ENCODE measurements around the gene CARM1.
"Not testable (repeated sequence)": the region's sequence is repeated elsewhere in the genome, so short reads cannot be mapped to it uniquely, and the experiment has no call there.

CARM1 gene

GRCh38 chr19:10868872-10869547, 2.3 kb upstream of the CARM1 start:
- Histone ChIP-seq H3K36me3 (ENCODE audit: insufficient read depth, low read length) (no peaks in the 10 kb centered on the region), H3K27ac (ENCODE audit: low read depth, low read length) (no peak overlapping the region), H3K4me1 (ENCODE audit: insufficient read depth, low read length) (peaks cover 15% of the 10 kb centered on the region), H3K4me3 (ENCODE audit: low read depth in 1 of 2, low read length in 2 of 2) (no peak overlapping the region), H3K9ac (ENCODE audit: low read length) (no peak overlapping the region), H3K27me3 (ENCODE audit: control insufficient read depth in 1 of 2, insufficient read depth in 2 of 2, low read length in 2 of 2) (no peaks in the 10 kb centered on the region), H3K9me3 (ENCODE audit: low read length) (no peaks in the 10 kb centered on the region)

- not testable (repeated sequence) for H3K9ac ChIP-seq (ENCODE audit: low read length); H3K27ac ChIP-seq (ENCODE audit: low read depth, low read length); H3K9me3 ChIP-seq (ENCODE audit: low read length); H3K4me3 ChIP-seq (ENCODE audit: low read depth in 1 of 2, low read length in 2 of 2); H3K36me3 ChIP-seq (ENCODE audit: insufficient read depth, low read length); H3K27me3 ChIP-seq (ENCODE audit: control insufficient read depth in 1 of 2, insufficient read depth in 2 of 2, low read length in 2 of 2); H3K4me1 ChIP-seq (ENCODE audit: insufficient read depth, low read length)
Observed at GRCh38 chr19:10869872-10870311, 1.5 kb upstream of the CARM1 start.

GRCh38 chr19:10870501-10870954, 825 bp upstream of the CARM1 start:
- no peak overlapping the region for H3K9ac ChIP-seq (ENCODE audit: low read length)
- peak overlapping the region; percentile 54 to 59 for H3K4me3 ChIP-seq (ENCODE audit: low read depth in 1 of 2, low read length in 2 of 2)
- no peaks in the 10 kb centered on the region for H3K27me3 ChIP-seq (ENCODE audit: control insufficient read depth in 1 of 2, insufficient read depth in 2 of 2, low read length in 2 of 2)
- H3K9me3 ChIP-seq (ENCODE audit: low read length), result no peaks in the 10 kb centered on the region
- peak overlapping the region; percentile 86 for H3K27ac ChIP-seq (ENCODE audit: low read depth, low read length)
- H3K4me1 ChIP-seq (ENCODE audit: insufficient read depth, low read length), result peaks cover 10% of the 10 kb centered on the region
- no peaks in the 10 kb centered on the region for H3K36me3 ChIP-seq (ENCODE audit: insufficient read depth, low read length)

GRCh38 chr19:10871711-10872545, 575 bp downstream of the CARM1 start:
- Histone ChIP-seq H3K4me1 (ENCODE audit: insufficient read depth, low read length) (peaks cover 22% of the 10 kb centered on the region), H3K27ac (ENCODE audit: low read depth, low read length) (peak overlapping the region; percentile 78), H3K9ac (ENCODE audit: low read length) (peak overlapping the region; percentile 71), H3K36me3 (ENCODE audit: insufficient read depth, low read length) (no peaks in the 10 kb centered on the region), H3K27me3 (ENCODE audit: control insufficient read depth in 1 of 2, insufficient read depth in 2 of 2, low read length in 2 of 2) (no peaks in the 10 kb centered on the region), H3K4me3 (ENCODE audit: low read depth in 1 of 2, low read length in 2 of 2) (peak overlapping the region; percentile 66 to 84), H3K9me3 (ENCODE audit: low read length) (no peaks in the 10 kb centered on the region)

DNA sequence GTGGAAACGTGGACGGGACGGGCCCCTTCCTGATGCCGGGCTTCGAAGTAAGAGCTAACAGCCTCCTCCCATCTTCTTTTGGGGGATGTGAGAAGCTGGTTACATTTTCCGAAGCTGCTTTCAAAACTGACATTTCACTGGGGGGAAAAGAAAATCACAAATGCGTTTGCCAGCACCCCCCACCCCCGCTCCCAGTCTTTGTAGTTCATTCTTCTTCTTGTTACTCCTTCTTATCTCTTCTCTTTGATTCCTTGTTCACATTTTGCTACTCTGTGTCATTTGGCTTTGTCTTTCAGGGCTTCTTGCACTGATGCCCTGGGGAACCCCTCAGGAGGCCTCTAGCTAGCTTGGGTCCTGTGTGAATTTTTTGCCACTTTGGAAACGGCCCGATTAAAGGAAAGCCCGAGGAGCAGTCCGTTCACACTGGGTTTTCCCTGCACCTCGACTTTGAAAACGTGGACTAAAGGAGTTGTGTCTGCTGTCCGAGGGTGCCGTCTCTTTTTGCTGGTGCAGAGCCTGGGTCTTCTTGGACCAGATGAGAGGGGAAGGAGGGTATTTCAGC, 1.3 kb downstream of the CARM1 start:
- peak overlapping the region; percentile 78 for H3K27ac ChIP-seq (ENCODE audit: low read depth, low read length)
- peaks cover 23% of the 10 kb centered on the region for H3K4me1 ChIP-seq (ENCODE audit: insufficient read depth, low read length)

GRCh38 chr19:10874024-10874423, 2.7 kb downstream of the CARM1 start:
- H3K9ac ChIP-seq (ENCODE audit: low read length), result no peak overlapping the region
- peaks cover 30% of the 10 kb centered on the region for H3K4me1 ChIP-seq (ENCODE audit: insufficient read depth, low read length)
- H3K9me3 ChIP-seq (ENCODE audit: low read length), result no peaks in the 10 kb centered on the region
- H3K4me3 ChIP-seq (ENCODE audit: low read depth in 1 of 2, low read length in 2 of 2), result no peak overlapping the region
- H3K27ac ChIP-seq (ENCODE audit: low read depth, low read length), result no peak overlapping the region
- H3K27me3 ChIP-seq (ENCODE audit: control insufficient read depth in 1 of 2, insufficient read depth in 2 of 2, low read length in 2 of 2), result no peaks in the 10 kb centered on the region
- no peaks in the 10 kb centered on the region for H3K36me3 ChIP-seq (ENCODE audit: insufficient read depth, low read length)

More for the DNA sequence above, 1.3 kb downstream of the CARM1 start:
- H3K9me3 ChIP-seq (ENCODE audit: low read length), result no peaks in the 10 kb centered on the region
- peak overlapping the region; percentile 71 for H3K9ac ChIP-seq (ENCODE audit: low read length)
- peak overlapping the region; percentile 66 to 84 for H3K4me3 ChIP-seq (ENCODE audit: low read depth in 1 of 2, low read length in 2 of 2)
- H3K27me3 ChIP-seq (ENCODE audit: control insufficient read depth in 1 of 2, insufficient read depth in 2 of 2, low read length in 2 of 2), result no peaks in the 10 kb centered on the region
- no peaks in the 10 kb centered on the region for H3K36me3 ChIP-seq (ENCODE audit: insufficient read depth, low read length)

GRCh38 chr19:10876459-10877240, 5.3 kb downstream of the CARM1 start:
- Histone ChIP-seq H3K27me3 (ENCODE audit: control insufficient read depth in 1 of 2, insufficient read depth in 2 of 2, low read length in 2 of 2) (no peaks in the 10 kb centered on the region), H3K36me3 (ENCODE audit: insufficient read depth, low read length) (no peaks in the 10 kb centered on the region), H3K4me1 (ENCODE audit: insufficient read depth, low read length) (peaks cover 35% of the 10 kb centered on the region), H3K4me3 (ENCODE audit: low read depth in 1 of 2, low read length in 2 of 2) (no peak overlapping the region), H3K27ac (ENCODE audit: low read depth, low read length) (peak overlapping the region; percentile 32), H3K9me3 (ENCODE audit: low read length) (no peaks in the 10 kb centered on the region), H3K9ac (ENCODE audit: low read length) (no peak overlapping the region)

GRCh38 chr19:10877608-10878007, 6.3 kb downstream of the CARM1 start:
- H3K9ac ChIP-seq (ENCODE audit: low read length); H3K9me3 ChIP-seq (ENCODE audit: low read length); H3K27ac ChIP-seq (ENCODE audit: low read depth, low read length); H3K4me3 ChIP-seq (ENCODE audit: low read depth in 1 of 2, low read length in 2 of 2); H3K27me3 ChIP-seq (ENCODE audit: control insufficient read depth in 1 of 2, insufficient read depth in 2 of 2, low read length in 2 of 2); H3K36me3 ChIP-seq (ENCODE audit: insufficient read depth, low read length): not testable (repeated sequence)
- peaks cover 40% of the 10 kb centered on the region for H3K4me1 ChIP-seq (ENCODE audit: insufficient read depth, low read length)

DNA sequence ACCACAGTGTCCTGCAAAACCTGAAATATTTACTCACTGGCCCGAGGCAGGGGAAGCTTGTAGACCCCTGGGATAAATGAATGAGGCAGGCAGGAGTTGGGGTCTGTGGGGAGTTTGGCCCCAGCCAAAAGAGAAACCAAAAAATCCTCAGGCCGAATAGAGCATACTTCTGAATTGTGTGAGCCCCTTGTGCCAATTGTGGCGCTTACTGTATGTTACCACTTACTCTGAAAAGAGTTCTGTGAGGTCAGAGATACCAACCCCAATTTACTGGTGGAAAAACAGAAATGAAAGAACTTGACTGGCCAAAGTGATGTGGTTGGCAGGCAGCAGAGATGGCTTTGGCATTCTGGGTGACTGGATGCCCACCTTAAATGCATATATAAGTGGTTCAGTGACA, 6.9 kb downstream of the CARM1 start:
- Histone ChIP-seq H3K9me3 (ENCODE audit: low read length) (no peaks in the 10 kb centered on the region), H3K4me1 (ENCODE audit: insufficient read depth, low read length) (peaks cover 33% of the 10 kb centered on the region), H3K27me3 (ENCODE audit: control insufficient read depth in 1 of 2, insufficient read depth in 2 of 2, low read length in 2 of 2) (no peaks in the 10 kb centered on the region), H3K27ac (ENCODE audit: low read depth, low read length) (no peak overlapping the region), H3K4me3 (ENCODE audit: low read depth in 1 of 2, low read length in 2 of 2) (no peak overlapping the region), H3K9ac (ENCODE audit: low read length) (no peak overlapping the region), H3K36me3 (ENCODE audit: insufficient read depth, low read length) (no peaks in the 10 kb centered on the region)

DNA sequence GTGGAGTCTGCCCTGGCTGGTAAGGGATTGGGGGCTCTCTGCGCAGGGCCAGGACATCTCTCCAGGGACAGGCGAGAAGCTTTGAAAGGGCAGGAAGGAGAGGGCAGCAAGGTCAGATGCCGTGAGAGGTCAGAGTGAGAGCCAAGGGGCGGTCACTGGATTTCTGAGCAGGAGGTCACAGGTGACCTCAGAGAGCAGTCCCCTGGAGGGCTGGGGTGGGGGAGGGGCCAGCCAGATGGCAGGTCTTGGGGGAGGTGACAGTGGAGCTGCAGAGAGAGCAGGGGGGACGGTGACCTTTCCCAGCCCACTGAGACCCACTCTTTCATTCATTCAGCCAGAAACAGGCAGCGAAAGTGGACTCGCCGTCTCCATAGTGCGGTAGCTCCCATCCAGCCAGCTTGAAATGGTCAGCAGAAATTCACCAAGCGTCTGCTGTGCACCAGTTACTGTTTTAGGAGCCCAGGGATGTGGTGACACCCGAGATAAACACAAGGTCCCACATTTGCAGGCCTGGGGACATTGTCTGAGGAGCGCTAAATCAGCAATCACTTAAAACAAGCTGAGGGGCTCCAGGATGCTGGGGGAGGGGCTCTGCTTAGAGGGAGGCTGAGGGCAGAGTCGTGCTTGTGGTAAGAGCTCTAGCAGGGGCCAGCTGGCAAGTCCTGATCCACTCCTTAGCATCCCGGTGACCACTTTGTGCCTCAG, 10.2 kb downstream of the CARM1 start:
- Histone ChIP-seq H3K9ac (ENCODE audit: low read length) (no peak overlapping the region), H3K4me3 (ENCODE audit: low read depth in 1 of 2, low read length in 2 of 2) (no peak overlapping the region), H3K36me3 (ENCODE audit: insufficient read depth, low read length) (no peaks in the 10 kb centered on the region), H3K4me1 (ENCODE audit: insufficient read depth, low read length) (peaks cover 44% of the 10 kb centered on the region), H3K9me3 (ENCODE audit: low read length) (no peaks in the 10 kb centered on the region), H3K27ac (ENCODE audit: low read depth, low read length) (no peak overlapping the region), H3K27me3 (ENCODE audit: control insufficient read depth in 1 of 2, insufficient read depth in 2 of 2, low read length in 2 of 2) (no peaks in the 10 kb centered on the region)
